ENCODE measurements around the gene CHAC1. TPM values are rescaled to one million over a fixed set of nuclear protein-coding genes. Genes with fewer than 3 reads are reported as not detected.

Gene CHAC1
- total RNA-seq, 1 experiment from 2014 or later: 48.7 TPM

GRCh38 chr15:40940296-40940801 is 12.9 kb upstream of the CHAC1 start:
- peaks cover 77% of the 10 kb centered on the region for H3K27me3 Mint-ChIP-seq (ENCODE audit: low read depth)
- no peak overlapping the region for H4K8ac ChIP-seq (replicated peaks; ENCODE audit: insufficient read length, low read depth, low read length)

More at GRCh38 chr15:40940296-40940801, 12.9 kb upstream of the CHAC1 start:
- peak overlapping the region in 1 of 2 experiments; percentile 27; a peak in 3 of 5 replicates for H3K4me3 Mint-ChIP-seq
- Histone ChIP-seq H3K4me2 (ENCODE audit: insufficient read depth, insufficient read length, low read length) (no peak overlapping the region), H3K79me2 (ENCODE audit: insufficient read depth, low read length) (no peaks in the 10 kb centered on the region), H2BK5ac (ENCODE audit: insufficient read length, low read length) (no peak overlapping the region), H3K4me1 (ENCODE audit: insufficient read depth, low read length) (no peaks in the 10 kb centered on the region), H3K4ac (ENCODE audit: low read depth, low read length) (no peak overlapping the region), H3K56ac (ENCODE audit: insufficient read length, low read depth, low read length) (no peak overlapping the region), H3K27me3 (ENCODE audit: insufficient read depth, low read length) (no peaks in the 10 kb centered on the region; the same call in 1 of the 2 replicates), H3K23me2 (ENCODE audit: insufficient read length, low read depth, low read length, poor library complexity, severe bottlenecking) (peaks cover 8% of the 10 kb centered on the region), H3K79me1 (ENCODE audit: insufficient read depth, low read depth, low read length, poor library complexity, severe bottlenecking) (no peaks in the 10 kb centered on the region), H2AFZ (ENCODE audit: low read length) (no peak overlapping the region), H3T11ph (ENCODE audit: low read length) (no peak overlapping the region), H2BK15ac (ENCODE audit: low read depth, low read length) (no peak overlapping the region), H4K20me1 (ENCODE audit: control insufficient read depth, insufficient read depth, insufficient read length) (no peaks in the 10 kb centered on the region), H3K27ac (ENCODE audit: insufficient read length, low read depth, low read length) (no peak overlapping the region), H4K5ac (ENCODE audit: insufficient read length, low read depth, low read length) (no peak overlapping the region), H2BK120ac (ENCODE audit: low read depth, low read length, poor library complexity, severe bottlenecking) (no peak overlapping the region), H4K91ac (ENCODE audit: insufficient read length, low read depth, low read length) (no peak overlapping the region), H3K18ac (ENCODE audit: insufficient read length, low read depth, low read length) (peak overlapping the region; percentile 11), H2AK5ac (ENCODE audit: insufficient read length, low read length) (no peak overlapping the region), H3K14ac (ENCODE audit: insufficient read depth, low read length) (no peak overlapping the region; the same call in 1 of the 2 replicates), H2BK12ac (ENCODE audit: insufficient read length, low read depth, low read length) (no peak overlapping the region), H3K9me3 (ENCODE audit: control insufficient read depth, low read depth, low read length) (no peaks in the 10 kb centered on the region), H3K23ac (ENCODE audit: insufficient read length, low read depth, low read length) (no peak overlapping the region), H2BK20ac (ENCODE audit: low read depth, low read length, poor library complexity, severe bottlenecking) (no peak overlapping the region), H3K9ac (ENCODE audit: extremely low read depth, insufficient read length, low read length) (no peak overlapping the region)
- no peak for DNase-seq
- H3K4me1 Mint-ChIP-seq: peaks cover 26 to 30% of the 10 kb centered on the region in 2 experiments
- H3K36me3 Mint-ChIP-seq (ENCODE audit: insufficient read depth in 1 of 3, low read depth in 3 of 3): no peaks in the 10 kb centered on the region
- TF ChIP-seq CTCF (conservative IDR thresholded peaks at IDR 0.05): no peak
- H3K27ac Mint-ChIP-seq: no peak overlapping the region
- no peaks in the 10 kb centered on the region for H3K9me3 Mint-ChIP-seq
- no CpG with 5 or more reads among the region's 15 CpGs for WGBS (ENCODE audit: extremely low coverage, insufficient read length, low lambda C conversion rate)

All from H9 (cell line).